HFFc6 (cell line): ENCODE measurements around the gene SLC15A3. TPM values are rescaled to one million over a fixed set of nuclear protein-coding genes. Genes with fewer than 3 reads are reported as not detected.

Source experiments
- DNase-seq: peaks from one replicate; pipeline ENCODE4 v3.0.0-alpha.2; 2018
- H3K27ac Mint-ChIP-seq: 2 replicates; pipeline ENCODE4 v1.8.0; 2020; ENCODE audit warnings: mild to moderate bottlenecking, mixed read lengths
- H3K27me3 Mint-ChIP-seq: 2 replicates; pipeline ENCODE4 v1.8.0; 2021; ENCODE audit warnings: mild to moderate bottlenecking, moderate library complexity, mixed read lengths; ENCODE audit not compliant: insufficient read depth
- H3K36me3 Mint-ChIP-seq: 2 replicates; pipeline ENCODE4 v1.8.0; 2021; ENCODE audit warnings: low read depth, mixed read lengths
- H3K4me1 Mint-ChIP-seq: 2 replicates; pipeline ENCODE4 v1.8.0; 2020; ENCODE audit warnings: low read depth, mixed read lengths
- H3K4me3 Mint-ChIP-seq: 2 replicates; pipeline ENCODE4 v1.8.0; 2020; ENCODE audit warnings: mild to moderate bottlenecking, moderate library complexity, mixed read lengths
- H3K9me3 Mint-ChIP-seq: 2 replicates; pipeline ENCODE4 v1.8.0; 2020; ENCODE audit warnings: mild to moderate bottlenecking, mixed read lengths
- CTCF ChIP-seq: fragments of 200-600 bp; sonication (generic); IDR thresholded peaks from 2 replicates; pipeline ENCODE4 v1.5.0; 2021; ENCODE audit warnings: antibody characterized with exemption, mild to moderate bottlenecking
- total RNA-seq, 6 experiments: library from RNA; stranded (reverse); fragmentation: NEBNext Ultra II Directional; extraction: Animal tissue kit (Norgen Biotek cat#: 25700); gene quantifications; 2 replicates in 1 of 6; 3 replicates in 5 of 6; pipeline ENCODE4 v1.2.3, GENCODE V29; 2021

SLC15A3 gene
- total RNA-seq, 6 experiments from 2014 or later = 2.7 to 6.6 (median 3.4) TPM

DNA sequence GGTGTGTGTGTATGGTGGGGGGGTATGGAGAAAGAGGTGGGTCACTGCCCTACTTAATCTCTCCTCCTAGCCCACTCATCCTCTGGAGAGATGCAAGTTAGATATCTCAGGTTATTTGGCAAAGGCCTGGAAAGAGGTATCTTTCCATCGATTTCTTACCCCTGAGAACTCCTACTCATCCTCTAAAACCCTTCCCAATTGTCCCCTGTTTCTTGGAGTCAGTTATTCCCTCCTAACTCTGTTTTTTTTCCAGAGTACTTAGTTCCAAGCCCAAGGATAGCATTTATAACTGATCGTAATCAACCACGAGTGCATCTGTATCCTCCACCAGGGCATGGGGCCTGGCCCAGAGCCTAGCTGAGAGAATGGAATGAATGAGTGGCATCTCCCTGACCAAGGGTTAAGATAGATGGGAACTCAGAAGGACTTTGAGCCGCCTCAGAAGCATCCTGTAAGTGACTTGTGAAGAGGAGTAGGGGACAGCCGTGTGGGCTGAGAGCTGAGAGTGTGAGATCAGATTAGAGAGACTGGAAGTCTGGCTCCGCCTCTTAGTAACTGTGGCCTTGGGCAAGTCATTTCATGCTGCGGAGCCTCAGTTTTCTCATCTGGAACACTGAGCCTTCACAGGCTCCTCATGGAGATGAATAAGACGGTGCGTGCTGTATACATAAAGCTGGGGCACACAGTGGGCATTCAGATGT, 35.8 kb upstream of the SLC15A3 start:
- Mint-ChIP-seq H3K4me3 (no peak overlapping the region), H3K9me3 (no peaks in the 10 kb centered on the region), H3K36me3 (no peaks in the 10 kb centered on the region), H3K27ac (no peak overlapping the region), H3K27me3 (peaks cover 39% of the 10 kb centered on the region), H3K4me1 (peaks cover 12% of the 10 kb centered on the region)
- DNase-seq = no peak
- TF ChIP-seq CTCF = no peak

DNA sequence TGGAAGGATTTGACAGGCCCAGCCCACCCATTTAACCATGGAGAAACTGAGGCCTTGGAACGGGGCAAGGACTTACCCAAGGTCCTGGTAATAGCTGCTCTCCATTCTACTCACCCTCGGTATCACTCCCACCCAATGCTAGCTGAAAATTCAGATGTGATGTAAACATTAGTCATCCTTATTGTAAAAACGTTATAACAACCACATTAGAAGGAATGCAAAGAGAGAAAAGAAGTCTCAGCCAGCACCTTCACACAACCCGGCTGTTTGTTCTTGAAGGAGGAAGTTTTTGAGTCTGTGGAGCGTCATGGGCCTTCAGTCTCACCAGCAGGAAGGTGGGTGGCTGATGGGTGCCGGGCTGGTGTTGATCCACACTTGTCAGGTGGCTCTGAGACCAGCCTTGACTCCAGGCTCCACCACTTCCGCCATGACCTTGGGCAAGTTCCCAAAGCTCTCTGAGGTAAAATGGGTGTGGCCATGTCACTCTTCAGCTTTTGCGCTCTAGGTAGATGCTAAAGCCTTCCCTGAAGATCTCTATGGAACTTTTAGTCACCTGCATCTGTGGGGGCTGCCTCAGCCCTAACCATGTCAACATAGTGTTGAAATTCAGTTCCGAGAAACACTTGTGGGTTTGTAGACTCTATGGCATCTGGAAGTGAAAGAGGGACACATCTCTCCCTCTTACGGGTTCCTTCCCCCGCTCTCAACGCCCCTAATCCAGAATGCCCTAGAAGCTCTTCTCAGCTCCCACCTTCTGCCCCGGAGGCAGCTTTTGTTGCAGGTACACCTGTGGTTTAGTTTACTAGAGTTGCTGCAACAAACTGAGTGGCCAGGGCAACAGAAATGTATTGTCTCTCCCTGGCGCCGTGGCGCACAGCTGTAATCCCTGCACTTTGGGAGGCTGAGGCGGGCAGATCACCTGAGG, 34.3 kb upstream of the SLC15A3 start:
- peak; percentile 40 for DNase-seq
- Mint-ChIP-seq H3K4me3 (no peak overlapping the region), H3K9me3 (no peaks in the 10 kb centered on the region), H3K36me3 (no peaks in the 10 kb centered on the region), H3K27ac (no peak overlapping the region; the same call in 1 of the 2 replicates), H3K27me3 (peaks cover 40% of the 10 kb centered on the region), H3K4me1 (peaks cover 12% of the 10 kb centered on the region)
- TF ChIP-seq CTCF = no peak

DNA sequence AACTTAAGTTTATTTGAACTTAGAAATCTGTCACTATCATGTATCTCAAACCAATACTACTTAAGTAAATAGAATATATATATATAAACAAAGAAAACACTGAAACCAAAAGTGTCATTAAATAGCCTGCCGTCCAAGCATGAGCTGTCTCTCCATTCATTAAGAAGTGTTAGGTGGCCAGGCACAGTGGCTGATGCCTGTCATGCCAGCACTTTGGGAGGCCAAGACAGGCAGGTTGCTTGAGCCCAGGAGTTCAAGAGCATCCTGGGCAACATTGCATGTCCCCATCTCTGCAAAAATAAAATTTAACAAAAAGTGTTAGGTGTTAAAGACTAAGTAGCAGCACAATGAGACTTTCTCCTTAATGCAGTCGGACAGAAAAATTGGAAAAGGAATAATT, 33.5 kb upstream of the SLC15A3 start:
- H3K9me3 Mint-ChIP-seq = no peaks in the 10 kb centered on the region
- H3K4me3 Mint-ChIP-seq = no peak overlapping the region
- no peak overlapping the region for H3K27ac Mint-ChIP-seq
- H3K36me3 Mint-ChIP-seq = no peaks in the 10 kb centered on the region
- DNase-seq = no peak
- H3K4me1 Mint-ChIP-seq = peaks cover 12% of the 10 kb centered on the region
- peaks cover 37% of the 10 kb centered on the region for H3K27me3 Mint-ChIP-seq
- no peak for TF ChIP-seq CTCF

- Mint-ChIP-seq H3K4me3 (no peak overlapping the region), H3K4me1 (peaks cover 12% of the 10 kb centered on the region), H3K36me3 (no peaks in the 10 kb centered on the region), H3K9me3 (no peaks in the 10 kb centered on the region), H3K27ac (no peak overlapping the region), H3K27me3 (peaks cover 40% of the 10 kb centered on the region)
- no peak for DNase-seq
- TF ChIP-seq CTCF = no peak
Observed at GRCh38 chr11:60984636-60985035, 32.7 kb upstream of the SLC15A3 start.

- no peak overlapping the region for H3K27ac Mint-ChIP-seq
- H3K36me3 Mint-ChIP-seq = no peaks in the 10 kb centered on the region
- no peaks in the 10 kb centered on the region for H3K9me3 Mint-ChIP-seq
- peaks cover 38% of the 10 kb centered on the region for H3K27me3 Mint-ChIP-seq
- peaks cover 12% of the 10 kb centered on the region for H3K4me1 Mint-ChIP-seq
- DNase-seq = no peak
- H3K4me3 Mint-ChIP-seq = no peak overlapping the region
- no peak for TF ChIP-seq CTCF
Observed at GRCh38 chr11:60984149-60984548, 32.2 kb upstream of the SLC15A3 start.
